Measurements from ENCODE around the gene HS1BP3.
A peak's percentile ranks its signal among the peaks of the same experiment; 100 is the strongest.

HS1BP3 gene

DNA sequence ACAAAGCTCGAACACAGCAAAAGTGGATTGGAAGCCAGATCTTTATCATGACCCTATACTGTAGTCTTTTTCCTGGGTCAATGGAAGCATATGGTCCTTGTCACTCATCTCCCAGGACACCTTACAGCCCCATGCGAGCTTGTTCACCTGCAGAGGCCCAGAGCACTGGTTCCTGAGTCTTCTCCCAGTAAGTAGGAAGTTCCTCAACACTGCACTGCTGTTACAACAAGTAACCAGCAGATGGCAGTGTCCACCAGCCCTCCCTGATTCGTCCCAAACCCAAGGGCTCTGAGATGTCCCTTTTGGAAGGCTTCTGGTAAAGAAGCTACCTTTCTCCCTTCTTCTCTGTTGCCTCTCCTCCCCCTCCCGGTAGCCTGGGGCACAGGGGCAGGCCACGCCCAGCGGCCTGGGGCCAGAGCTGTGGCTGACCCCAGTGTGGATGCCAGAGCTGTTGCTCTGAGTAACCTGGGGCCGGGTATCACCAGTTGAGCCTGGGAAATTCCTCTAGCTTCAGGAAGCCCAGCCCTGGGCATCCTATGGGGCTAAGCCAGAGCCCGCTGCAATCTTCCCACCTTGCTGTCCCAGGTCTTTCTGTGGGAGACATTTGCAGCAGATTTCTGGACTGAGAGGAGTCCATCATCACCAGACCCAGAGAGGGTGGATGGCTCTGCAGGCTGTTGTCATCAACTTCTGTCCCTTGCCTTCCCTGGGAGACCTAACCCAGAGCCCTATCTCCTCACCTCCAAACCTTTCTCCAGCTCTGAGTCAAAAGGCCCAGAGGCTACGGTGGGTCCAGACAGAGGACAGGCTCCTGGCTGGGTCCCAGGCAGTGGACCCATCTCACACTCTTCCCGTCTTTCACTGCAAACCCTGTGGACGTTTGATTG lies 10.8 kb upstream of the HS1BP3 start:
- H3K23ac ChIP-seq (ENCODE audit: low read length): no peak overlapping the region
- no peaks in the 10 kb centered on the region for H3K79me1 ChIP-seq (ENCODE audit: low read length)
- peak; percentile 74 to 88 for DNase-seq
- no peaks in the 10 kb centered on the region for H3K79me2 ChIP-seq (ENCODE audit: control insufficient read depth, insufficient read depth, low read length, poor library complexity)
- H3K18ac ChIP-seq (ENCODE audit: low read length): no peak overlapping the region
- no peaks in the 10 kb centered on the region for H3K36me3 ChIP-seq (ENCODE audit: control insufficient read depth in 1 of 2, insufficient read depth in 2 of 2, low read length in 2 of 2)
- no peak overlapping the region for H2AK5ac ChIP-seq (ENCODE audit: low read length)
- H3K4me2 ChIP-seq (ENCODE audit: low read length): no peak overlapping the region
- H2AFZ ChIP-seq (ENCODE audit: insufficient read depth, low read length, poor library complexity): no peak overlapping the region
- no peak overlapping the region for H2BK5ac ChIP-seq (ENCODE audit: low read depth, low read length, poor library complexity)
- H3K27me3 ChIP-seq (ENCODE audit: insufficient read depth, low read length): peaks cover 42% of the 10 kb centered on the region
- H3K9ac ChIP-seq (ENCODE audit: low read length): no peak overlapping the region
- H4K12ac ChIP-seq (ENCODE audit: low read depth, low read length): no peak overlapping the region
- no peak overlapping the region for H3K4ac ChIP-seq (ENCODE audit: low read depth, low read length)
- H4K91ac ChIP-seq (ENCODE audit: low read depth, low read length): no peak overlapping the region
- WGBS (ENCODE audit: extremely low coverage, insufficient coverage, insufficient read length): no CpG with 5 or more reads among the region's 11 CpGs
- H3K27ac ChIP-seq (ENCODE audit: low read depth, low read length): no peak overlapping the region
- peaks cover 4% of the 10 kb centered on the region for H3K9me3 ChIP-seq (ENCODE audit: insufficient read depth, low read depth, low read length)
- no peak overlapping the region for H2BK120ac ChIP-seq (ENCODE audit: insufficient read depth, low read length, poor library complexity)
- H3K4me1 ChIP-seq (ENCODE audit: control insufficient read depth in 1 of 2, insufficient read depth in 2 of 2, low read length in 2 of 2): peaks cover 5 to 12% of the 10 kb centered on the region in 2 experiments
- H2BK12ac ChIP-seq (ENCODE audit: low read length): no peak overlapping the region
- no peak overlapping the region for H3K4me3 ChIP-seq (ENCODE audit: low read depth, low read length)
- no peak overlapping the region for H4K8ac ChIP-seq (ENCODE audit: low read depth, low read length)
- H3K14ac ChIP-seq (ENCODE audit: low read length): no peak overlapping the region

DNA sequence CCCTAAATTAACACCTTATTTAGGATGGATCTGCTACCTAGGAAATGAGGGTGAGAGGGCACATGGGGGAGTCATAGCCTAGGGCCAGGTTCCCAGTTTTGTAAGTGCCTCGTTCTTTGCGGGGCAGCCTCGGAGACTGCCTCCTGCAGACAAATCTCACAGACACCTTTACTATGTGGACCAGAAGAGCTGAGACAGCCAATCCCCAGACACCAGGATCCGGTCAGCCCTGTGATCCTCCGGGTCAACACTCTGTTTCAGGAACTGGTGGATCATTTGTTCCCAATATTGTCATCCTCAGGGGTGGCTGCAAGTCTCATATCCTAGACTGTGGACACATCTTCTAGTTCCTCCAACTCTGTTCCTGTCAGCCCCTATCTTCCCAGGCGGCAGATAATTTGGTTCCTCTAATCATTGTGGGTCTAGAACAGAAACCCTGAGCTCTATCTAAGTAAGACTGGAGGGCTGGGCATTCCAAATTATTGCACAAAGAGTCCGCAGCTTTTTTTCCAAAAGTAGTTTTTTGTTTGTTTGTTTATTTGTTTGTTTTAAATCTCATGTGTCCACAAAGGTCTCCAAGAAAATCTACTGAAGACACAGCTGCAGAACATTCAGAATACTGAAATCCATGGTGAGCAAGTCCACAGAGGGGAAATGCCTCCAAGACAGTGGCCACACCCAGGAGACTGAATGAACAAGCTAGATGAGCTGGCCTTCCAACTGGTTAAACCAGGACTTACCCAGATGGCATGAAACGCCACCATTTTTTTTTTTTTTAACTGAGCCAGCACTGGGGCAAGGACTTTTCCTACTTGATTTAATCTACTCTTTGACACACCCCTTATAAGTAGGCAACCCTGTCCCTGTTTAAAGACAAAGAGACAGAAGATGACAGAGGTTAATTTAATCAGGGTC lies 9.9 kb upstream of the HS1BP3 start:
- peak in 1 of 2 donors; percentile 40 for DNase-seq
- H3K18ac ChIP-seq (ENCODE audit: low read length): no peak overlapping the region
- no CpG with 5 or more reads among the region's 8 CpGs for WGBS (ENCODE audit: extremely low coverage, insufficient coverage, insufficient read length)
- H4K91ac ChIP-seq (ENCODE audit: low read depth, low read length): no peak overlapping the region
- peaks cover 4% of the 10 kb centered on the region for H3K9me3 ChIP-seq (ENCODE audit: insufficient read depth, low read depth, low read length)
- H3K4ac ChIP-seq (ENCODE audit: low read depth, low read length): no peak overlapping the region
- H3K79me1 ChIP-seq (ENCODE audit: low read length): no peaks in the 10 kb centered on the region
- no peak overlapping the region for H2BK120ac ChIP-seq (ENCODE audit: insufficient read depth, low read length, poor library complexity)
- no peak overlapping the region for H2AFZ ChIP-seq (ENCODE audit: insufficient read depth, low read length, poor library complexity)
- H2BK5ac ChIP-seq (ENCODE audit: low read depth, low read length, poor library complexity): no peak overlapping the region
- H3K14ac ChIP-seq (ENCODE audit: low read length): no peak overlapping the region
- H4K12ac ChIP-seq (ENCODE audit: low read depth, low read length): no peak overlapping the region
- no peaks in the 10 kb centered on the region for H3K79me2 ChIP-seq (ENCODE audit: control insufficient read depth, insufficient read depth, low read length, poor library complexity)
- H3K4me1 ChIP-seq (ENCODE audit: control insufficient read depth in 1 of 2, insufficient read depth in 2 of 2, low read length in 2 of 2): peaks cover 6 to 11% of the 10 kb centered on the region in 2 experiments
- H3K23ac ChIP-seq (ENCODE audit: low read length): no peak overlapping the region
- H3K4me3 ChIP-seq (ENCODE audit: low read depth, low read length): no peak overlapping the region
- H3K27ac ChIP-seq (ENCODE audit: low read depth, low read length): no peak overlapping the region
- no peak overlapping the region for H3K4me2 ChIP-seq (ENCODE audit: low read length)
- peaks cover 33% of the 10 kb centered on the region for H3K27me3 ChIP-seq (ENCODE audit: insufficient read depth, low read length)
- H3K36me3 ChIP-seq (ENCODE audit: control insufficient read depth in 1 of 2, insufficient read depth in 2 of 2, low read length in 2 of 2): no peaks in the 10 kb centered on the region
- no peak overlapping the region for H2AK5ac ChIP-seq (ENCODE audit: low read length)
- no peak overlapping the region for H4K8ac ChIP-seq (ENCODE audit: low read depth, low read length)
- no peak overlapping the region for H2BK12ac ChIP-seq (ENCODE audit: low read length)
- H3K9ac ChIP-seq (ENCODE audit: low read length): no peak overlapping the region

DNA sequence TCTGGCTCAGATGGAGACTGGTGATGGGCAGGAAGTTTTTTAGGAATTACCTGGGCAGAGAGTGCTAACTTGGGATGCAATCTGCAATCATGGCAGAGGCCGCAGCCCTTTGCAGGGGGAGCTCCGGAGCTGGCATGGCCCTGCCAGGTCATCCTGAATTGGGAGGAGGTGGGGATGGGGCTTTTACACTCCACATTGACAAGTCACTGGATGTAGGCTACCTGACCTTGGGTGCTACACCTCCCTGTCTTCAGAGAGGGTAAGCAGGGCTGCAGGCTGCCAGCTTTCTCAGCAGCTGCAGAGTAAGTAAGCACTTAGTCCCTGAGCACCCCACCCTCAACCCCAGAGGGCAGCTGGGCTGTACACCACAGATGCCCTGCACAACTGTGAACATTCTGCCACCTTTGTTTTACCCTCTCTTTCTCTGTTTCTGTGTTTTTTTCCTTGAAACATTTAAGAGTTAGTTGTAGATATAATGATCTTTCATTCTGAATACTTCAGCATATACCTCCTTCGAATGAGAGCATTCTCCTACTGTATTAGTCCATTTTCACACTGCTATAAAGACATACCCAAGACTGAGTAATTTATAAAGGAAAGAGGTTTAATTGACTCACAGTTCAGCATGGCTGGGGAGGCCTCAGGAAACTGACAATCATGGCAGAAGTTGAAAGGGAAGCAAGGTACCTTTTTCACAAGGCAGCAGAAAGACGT lies 6.8 kb upstream of the HS1BP3 start:
- H3K9ac ChIP-seq (ENCODE audit: low read length): no peak overlapping the region
- no peak overlapping the region for H2BK120ac ChIP-seq (ENCODE audit: insufficient read depth, low read length, poor library complexity)
- H3K4me2 ChIP-seq (ENCODE audit: low read length): no peak overlapping the region
- H3K4me3 ChIP-seq (ENCODE audit: low read depth, low read length): no peak overlapping the region
- no peak overlapping the region for H4K91ac ChIP-seq (ENCODE audit: low read depth, low read length)
- H3K23ac ChIP-seq (ENCODE audit: low read length): no peak overlapping the region
- no peaks in the 10 kb centered on the region for H3K9me3 ChIP-seq (ENCODE audit: insufficient read depth, low read depth, low read length)
- no peak overlapping the region for H3K14ac ChIP-seq (ENCODE audit: low read length)
- H3K79me2 ChIP-seq (ENCODE audit: control insufficient read depth, insufficient read depth, low read length, poor library complexity): no peaks in the 10 kb centered on the region
- peaks cover 6 to 8% of the 10 kb centered on the region in 2 experiments for H3K4me1 ChIP-seq (ENCODE audit: control insufficient read depth in 1 of 2, insufficient read depth in 2 of 2, low read length in 2 of 2)
- H4K8ac ChIP-seq (ENCODE audit: low read depth, low read length): no peak overlapping the region
- H3K36me3 ChIP-seq (ENCODE audit: control insufficient read depth in 1 of 2, insufficient read depth in 2 of 2, low read length in 2 of 2): no peaks in the 10 kb centered on the region
- no peak for DNase-seq
- no peaks in the 10 kb centered on the region for H3K79me1 ChIP-seq (ENCODE audit: low read length)
- WGBS (ENCODE audit: extremely low coverage, insufficient coverage, insufficient read length): no CpG with 5 or more reads among the region's 4 CpGs
- H3K4ac ChIP-seq (ENCODE audit: low read depth, low read length): no peak overlapping the region
- H3K27ac ChIP-seq (ENCODE audit: low read depth, low read length): no peak overlapping the region
- H2AFZ ChIP-seq (ENCODE audit: insufficient read depth, low read length, poor library complexity): no peak overlapping the region
- H2AK5ac ChIP-seq (ENCODE audit: low read length): no peak overlapping the region
- no peak overlapping the region for H3K18ac ChIP-seq (ENCODE audit: low read length)
- no peak overlapping the region for H2BK12ac ChIP-seq (ENCODE audit: low read length)
- no peak overlapping the region for H2BK5ac ChIP-seq (ENCODE audit: low read depth, low read length, poor library complexity)
- no peak overlapping the region for H4K12ac ChIP-seq (ENCODE audit: low read depth, low read length)
- peaks cover 5% of the 10 kb centered on the region for H3K27me3 ChIP-seq (ENCODE audit: insufficient read depth, low read length)

DNA sequence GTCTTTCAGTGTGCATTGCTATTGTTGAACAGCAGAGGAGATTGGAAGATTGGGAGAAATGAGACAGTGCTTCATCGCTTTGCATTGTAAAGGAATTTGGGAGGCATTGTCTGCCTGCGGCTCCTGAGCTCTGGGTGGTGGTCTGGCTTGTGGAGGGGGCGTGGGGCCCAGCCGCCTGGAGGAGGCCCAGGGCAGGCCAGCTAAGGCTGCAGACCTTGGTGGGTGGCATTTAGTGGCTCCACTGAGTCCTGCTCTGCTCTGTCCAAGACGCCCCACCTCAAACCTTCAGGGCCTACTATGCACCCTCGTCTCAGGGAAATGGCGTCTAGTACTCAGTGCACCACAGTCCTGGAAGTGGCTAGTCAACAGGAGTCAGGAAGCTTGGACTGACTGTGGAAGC lies 5.7 kb upstream of the HS1BP3 start:
- no peak overlapping the region for H2AK5ac ChIP-seq (ENCODE audit: low read length)
- no peak overlapping the region for H3K14ac ChIP-seq (ENCODE audit: low read length)
- no peak overlapping the region for H2BK5ac ChIP-seq (ENCODE audit: low read depth, low read length, poor library complexity)
- DNase-seq: no peak
- no peak overlapping the region for H3K27ac ChIP-seq (ENCODE audit: low read depth, low read length)
- H3K18ac ChIP-seq (ENCODE audit: low read length): no peak overlapping the region
- no peak overlapping the region for H2BK12ac ChIP-seq (ENCODE audit: low read length)
- no peak overlapping the region for H3K4me3 ChIP-seq (ENCODE audit: low read depth, low read length)
- no peaks in the 10 kb centered on the region for H3K36me3 ChIP-seq (ENCODE audit: control insufficient read depth in 1 of 2, insufficient read depth in 2 of 2, low read length in 2 of 2)
- WGBS (ENCODE audit: extremely low coverage, insufficient coverage, insufficient read length): no CpG with 5 or more reads among the region's 7 CpGs
- peaks cover under 1% of the 10 kb centered on the region for H3K79me1 ChIP-seq (ENCODE audit: low read length)
- no peak overlapping the region for H4K91ac ChIP-seq (ENCODE audit: low read depth, low read length)
- H2AFZ ChIP-seq (ENCODE audit: insufficient read depth, low read length, poor library complexity): no peak overlapping the region
- no peaks in the 10 kb centered on the region for H3K79me2 ChIP-seq (ENCODE audit: control insufficient read depth, insufficient read depth, low read length, poor library complexity)
- no peaks in the 10 kb centered on the region for H3K27me3 ChIP-seq (ENCODE audit: insufficient read depth, low read length)
- H4K8ac ChIP-seq (ENCODE audit: low read depth, low read length): no peak overlapping the region
- no peak overlapping the region for H2BK120ac ChIP-seq (ENCODE audit: insufficient read depth, low read length, poor library complexity)
- no peak overlapping the region for H3K4ac ChIP-seq (ENCODE audit: low read depth, low read length)
- no peak overlapping the region for H3K23ac ChIP-seq (ENCODE audit: low read length)
- H4K12ac ChIP-seq (ENCODE audit: low read depth, low read length): no peak overlapping the region
- no peak overlapping the region for H3K9ac ChIP-seq (ENCODE audit: low read length)
- H3K4me2 ChIP-seq (ENCODE audit: low read length): no peak overlapping the region
- no peaks in the 10 kb centered on the region for H3K9me3 ChIP-seq (ENCODE audit: insufficient read depth, low read depth, low read length)
- peaks cover 7 to 10% of the 10 kb centered on the region in 2 experiments for H3K4me1 ChIP-seq (ENCODE audit: control insufficient read depth in 1 of 2, insufficient read depth in 2 of 2, low read length in 2 of 2)
